Measurements from ENCODE around the gene MRPL36. TPM values are rescaled to one million over a fixed set of nuclear protein-coding genes. Genes with fewer than 3 reads are reported as not detected.

MRPL36 gene
- total and polyA plus RNA-seq, 4 donors, result 14.5 to 62.8 (median 40.4) TPM

DNA sequence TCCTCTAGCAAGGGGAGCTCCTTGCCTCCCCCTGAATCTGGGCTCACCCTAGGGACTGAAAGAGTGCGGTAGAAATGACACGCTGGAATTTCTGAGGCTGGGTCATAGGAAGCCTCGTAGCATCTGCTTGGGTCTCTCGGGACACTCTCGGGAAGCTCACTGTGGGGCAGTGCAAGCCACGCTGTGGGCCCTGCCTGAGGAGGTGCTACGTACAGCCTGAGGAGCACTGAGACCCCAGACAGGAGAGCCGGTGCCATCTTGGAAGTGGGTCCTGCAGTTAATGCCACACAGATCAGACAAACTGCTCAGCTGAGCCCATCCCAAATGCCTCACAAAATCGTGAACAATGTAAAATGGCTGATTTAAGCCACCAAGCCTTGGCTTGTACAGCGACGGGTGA is 1.8 kb downstream of the MRPL36 start:
- TF ChIP-seq, protein P1, sequence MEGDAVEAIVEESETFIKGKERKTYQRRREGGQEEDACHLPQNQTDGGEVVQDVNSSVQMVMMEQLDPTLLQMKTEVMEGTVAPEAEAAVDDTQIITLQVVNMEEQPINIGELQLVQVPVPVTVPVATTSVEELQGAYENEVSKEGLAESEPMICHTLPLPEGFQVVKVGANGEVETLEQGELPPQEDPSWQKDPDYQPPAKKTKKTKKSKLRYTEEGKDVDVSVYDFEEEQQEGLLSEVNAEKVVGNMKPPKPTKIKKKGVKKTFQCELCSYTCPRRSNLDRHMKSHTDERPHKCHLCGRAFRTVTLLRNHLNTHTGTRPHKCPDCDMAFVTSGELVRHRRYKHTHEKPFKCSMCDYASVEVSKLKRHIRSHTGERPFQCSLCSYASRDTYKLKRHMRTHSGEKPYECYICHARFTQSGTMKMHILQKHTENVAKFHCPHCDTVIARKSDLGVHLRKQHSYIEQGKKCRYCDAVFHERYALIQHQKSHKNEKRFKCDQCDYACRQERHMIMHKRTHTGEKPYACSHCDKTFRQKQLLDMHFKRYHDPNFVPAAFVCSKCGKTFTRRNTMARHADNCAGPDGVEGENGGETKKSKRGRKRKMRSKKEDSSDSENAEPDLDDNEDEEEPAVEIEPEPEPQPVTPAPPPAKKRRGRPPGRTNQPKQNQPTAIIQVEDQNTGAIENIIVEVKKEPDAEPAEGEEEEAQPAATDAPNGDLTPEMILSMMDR (IDR thresholded peaks at IDR 0.05; ENCODE audit: control extremely low read depth, extremely low read depth), result no peak
- no peaks in the 10 kb centered on the region for H3K27me3 ChIP-seq (ENCODE audit: control insufficient read depth in 3 of 3, insufficient read depth in 3 of 3, low read length in 2 of 3)
- H3K36me3 ChIP-seq (ENCODE audit: control insufficient read depth in 4 of 4, insufficient read depth in 4 of 4, low read length in 4 of 4), result peaks cover 0 to 25% (median 11%) of the 10 kb centered on the region in 4 donors
- H3K27ac ChIP-seq (ENCODE audit: low read depth in 1 of 2, low read length in 1 of 2), result no peak overlapping the region
- WGBS, 2 donors, result 89 to 97% methylated on average over 11 of the region's 11 CpGs
- H3K9me3 ChIP-seq (ENCODE audit: control insufficient read depth in 4 of 4, insufficient read depth in 3 of 4, low read length in 3 of 4), result peaks cover 0 to 2% (median under 1%) of the 10 kb centered on the region in 4 donors
- no peak overlapping the region for H3K9ac ChIP-seq (ENCODE audit: insufficient read depth in 1 of 2, low read length in 2 of 2)
- H3K4me3 ChIP-seq, result no peak overlapping the region
- DNase-seq, result no peak
- ATAC-seq (ENCODE audit: insufficient read depth, low FRiP score), result no peak
- H3K4me1 ChIP-seq (ENCODE audit: control insufficient read depth in 5 of 5, insufficient read depth in 5 of 5, low read length in 5 of 5), result peaks cover 3 to 23% (median 13%) of the 10 kb centered on the region in 5 donors

DNA sequence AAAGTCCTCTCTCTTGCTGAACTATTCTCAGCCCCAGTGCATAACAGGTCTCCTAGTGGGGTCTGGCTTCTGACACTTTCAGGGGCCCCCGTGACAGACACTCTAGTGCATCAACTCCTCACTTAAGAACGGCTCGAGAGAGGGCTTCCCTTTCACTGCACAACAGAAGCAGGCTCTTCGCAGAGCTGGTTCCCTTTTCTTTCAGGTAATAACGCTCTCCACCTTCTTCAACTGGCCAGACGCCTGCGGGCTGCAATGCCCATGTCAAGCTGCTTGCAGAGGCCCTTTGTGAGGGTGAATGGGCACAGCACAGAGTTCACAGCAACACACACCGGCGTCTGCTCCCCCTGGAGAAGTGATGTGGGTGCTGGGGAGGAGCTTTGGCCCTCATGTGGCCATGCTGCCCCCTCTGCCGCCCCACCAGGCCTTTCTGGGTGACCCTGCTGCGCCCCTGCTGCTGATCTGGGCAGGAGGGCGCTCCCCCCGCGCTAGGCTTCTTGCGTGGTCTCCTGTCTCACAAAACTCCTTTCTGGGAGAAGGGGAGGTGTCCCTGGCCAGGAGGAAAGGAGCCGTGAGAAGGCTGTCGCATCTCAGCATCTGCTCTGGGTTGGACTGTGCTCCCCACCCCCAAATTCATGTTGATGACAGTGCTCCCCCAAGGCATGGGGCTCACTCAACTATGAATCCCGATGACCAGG is 2.4 kb downstream of the MRPL36 start:
- Histone ChIP-seq H3K27ac (ENCODE audit: low read depth in 1 of 2, low read length in 1 of 2) (no peak overlapping the region), H3K27me3 (ENCODE audit: control insufficient read depth in 3 of 3, insufficient read depth in 3 of 3, low read length in 2 of 3) (no peaks in the 10 kb centered on the region), H3K9ac (ENCODE audit: insufficient read depth in 1 of 2, low read length in 2 of 2) (no peak overlapping the region), H3K4me1 (ENCODE audit: control insufficient read depth in 5 of 5, insufficient read depth in 5 of 5, low read length in 5 of 5) (peaks cover 3 to 20% (median 13%) of the 10 kb centered on the region in 5 donors), H3K36me3 (ENCODE audit: control insufficient read depth in 4 of 4, insufficient read depth in 4 of 4, low read length in 4 of 4) (peaks cover 0 to 24% (median 10%) of the 10 kb centered on the region in 4 donors), H3K9me3 (ENCODE audit: control insufficient read depth in 4 of 4, insufficient read depth in 3 of 4, low read length in 3 of 4) (peaks cover 0 to 4% (median under 1%) of the 10 kb centered on the region in 4 donors), H3K4me3 (no peak overlapping the region)
- 93 to 94% methylated on average over 18 of the region's 18 CpGs for WGBS, 2 donors
- DNase-seq (no peak), ATAC-seq (ENCODE audit: insufficient read depth, low FRiP score) (no peak)
- TF ChIP-seq, protein P1 (IDR thresholded peaks at IDR 0.05; ENCODE audit: control extremely low read depth, extremely low read depth), result no peak

DNA sequence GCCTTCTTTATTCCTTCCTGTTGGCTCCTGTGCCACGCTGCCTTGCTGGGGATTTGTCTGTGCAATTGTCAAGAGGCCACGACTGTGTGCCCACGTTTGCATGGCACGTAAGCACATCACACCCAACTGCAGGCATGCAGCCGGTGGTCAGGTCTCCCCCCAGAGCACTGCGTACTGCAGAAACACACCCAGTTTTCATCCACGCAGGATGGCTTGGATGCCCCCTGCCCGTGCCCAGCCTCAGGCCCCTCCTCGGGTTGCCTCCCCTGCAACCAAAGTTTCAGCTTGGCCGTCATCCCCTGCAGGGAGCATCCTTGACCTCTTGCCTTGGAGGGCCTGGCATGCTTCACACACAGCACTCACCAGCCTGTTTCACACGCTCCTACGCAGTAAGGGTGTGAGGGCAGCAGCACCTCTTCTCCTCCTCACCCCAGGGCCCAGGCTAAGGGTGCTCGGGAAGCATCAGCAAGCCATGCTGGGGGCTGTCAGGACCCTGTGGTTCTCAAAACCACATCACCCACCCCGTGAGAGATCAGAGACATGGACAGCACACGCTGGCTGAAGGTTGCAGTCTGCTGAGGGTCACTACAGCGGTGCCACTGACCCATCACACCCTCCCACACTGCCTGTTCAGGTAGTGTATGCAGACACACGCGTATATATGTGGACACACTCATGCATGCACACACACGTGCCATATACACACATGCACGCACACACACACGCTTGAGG is 3.1 kb downstream of the MRPL36 start:
- Histone ChIP-seq H3K9ac (ENCODE audit: insufficient read depth in 1 of 2, low read length in 2 of 2) (no peak overlapping the region), H3K27me3 (ENCODE audit: control insufficient read depth in 3 of 3, insufficient read depth in 3 of 3, low read length in 2 of 3) (no peaks in the 10 kb centered on the region), H3K9me3 (ENCODE audit: control insufficient read depth in 4 of 4, insufficient read depth in 3 of 4, low read length in 3 of 4) (peaks cover 0 to 4% (median under 1%) of the 10 kb centered on the region in 4 donors), H3K4me3 (no peak overlapping the region), H3K36me3 (ENCODE audit: control insufficient read depth in 4 of 4, insufficient read depth in 4 of 4, low read length in 4 of 4) (peaks cover 0 to 24% (median 10%) of the 10 kb centered on the region in 4 donors), H3K27ac (ENCODE audit: low read depth in 1 of 2, low read length in 1 of 2) (no peak overlapping the region), H3K4me1 (ENCODE audit: control insufficient read depth in 5 of 5, insufficient read depth in 5 of 5, low read length in 5 of 5) (peaks cover 3 to 15% (median 13%) of the 10 kb centered on the region in 5 donors)
- ATAC-seq (ENCODE audit: insufficient read depth, low FRiP score) (no peak), DNase-seq (no peak)
- TF ChIP-seq, protein P1 (IDR thresholded peaks at IDR 0.05; ENCODE audit: control extremely low read depth, extremely low read depth), result no peak
- 89% methylated on average over 21 of the region's 21 CpGs for WGBS, 2 donors
